Loucy (cell line): ENCODE results near the gene IL37.

Experiments used
- CTCF ChIP-seq: fragments of 200-600 bp; sonication (generic); conservative IDR thresholded peaks from 2 replicates; pipeline ENCODE4 v1.5.1; 2014; ENCODE audit warnings: mild to moderate bottlenecking, antibody characterized with exemption, low read length
- EZH2phosphoT487 ChIP-seq: fragments of 200-600 bp; IDR thresholded peaks from 2 replicates; pipeline ENCODE4 v1.6.1; 2018; ENCODE audit warnings: antibody characterized with exemption, mild to moderate bottlenecking, moderate library complexity, borderline replicate concordance

- no peak for TF ChIP-seq CTCF
- no peak for TF ChIP-seq EZH2phosphoT487
These were observed 6.1 kb upstream of the IL37 start for GRCh38 chr2:112904883-112905282.
